SK-N-SH treated with all-trans-retinoic acid at 6 μM for 48 hours (cell line): ENCODE measurements around the gene TET3.

Experiments
- ATAC-seq: fragments of 200-7000 bp; cut with Tn5 transposase; 3 replicates; pipeline ENCODE4 v1.9.1; 2020; ENCODE audit warnings: mild to moderate bottlenecking, moderate library complexity
- ARNTL ChIP-seq: fragments of 450-650 bp; formaldehyde crosslinking; IDR thresholded peaks from 2 replicates; pipeline ENCODE4 v1.5.0; 2020; ENCODE audit warnings: low read depth, mild to moderate bottlenecking, moderate library complexity, borderline replicate concordance
- BACH2 ChIP-seq: fragments of 250-450 bp; sonication (Bioruptor Pico); IDR thresholded peaks from 2 replicates; pipeline ENCODE4 v1.9.0; 2021; ENCODE audit warnings: mild to moderate bottlenecking, borderline replicate concordance
- CREB5 ChIP-seq: fragments of 250-450 bp; sonication (Bioruptor Pico); IDR thresholded peaks from 2 replicates; pipeline ENCODE4 v1.5.1; 2020; ENCODE audit warnings: low read depth, mild to moderate bottlenecking, moderate library complexity
- CSDC2 ChIP-seq: fragments of 250-450 bp; sonication (Bioruptor Pico); IDR thresholded peaks from 2 replicates; pipeline ENCODE4 v1.5.0; 2020; ENCODE audit warnings: mild to moderate bottlenecking, moderate library complexity
- CSRNP3 ChIP-seq: fragments of 250-450 bp; sonication (Bioruptor Pico); IDR thresholded peaks from 2 replicates; pipeline ENCODE4 v1.5.1; 2021; ENCODE audit warnings: mild to moderate bottlenecking, moderate library complexity
- GLIS3 ChIP-seq: fragments of 250-450 bp; sonication (Bioruptor Pico); IDR thresholded peaks from 2 replicates; pipeline ENCODE4 v1.5.0; 2020; ENCODE audit warnings: mild to moderate bottlenecking, moderate library complexity
- ISL1 ChIP-seq: fragments of 250-450 bp; sonication (Bioruptor Pico); IDR thresholded peaks from 2 replicates; pipeline ENCODE4 v2.1.2; 2022; ENCODE audit warnings: mild to moderate bottlenecking, moderate library complexity
- OSR1 ChIP-seq: fragments of 250-450 bp; sonication (Bioruptor Pico); IDR thresholded peaks from 2 replicates; pipeline ENCODE4 v1.8.0; 2022; ENCODE audit warnings: moderate library complexity, mild to moderate bottlenecking, inconsistent platforms
- PATZ1 ChIP-seq: fragments of 250-450 bp; sonication (Bioruptor Pico); IDR thresholded peaks from 2 replicates; pipeline ENCODE4 v1.8.0; 2020; ENCODE audit warnings: mild to moderate bottlenecking, moderate library complexity, borderline replicate concordance
- POU6F1 ChIP-seq: fragments of 250-450 bp; sonication (Bioruptor Pico); IDR thresholded peaks from 2 replicates; pipeline ENCODE4 v1.8.0; 2021; ENCODE audit warnings: low read depth, mild to moderate bottlenecking, moderate library complexity, borderline replicate concordance
- PPARA ChIP-seq: fragments of 250-450 bp; sonication (Bioruptor Pico); IDR thresholded peaks from 2 replicates; pipeline ENCODE4 v1.5.0; 2020; ENCODE audit warnings: mild to moderate bottlenecking, borderline replicate concordance
- RARB ChIP-seq: fragments of 250-450 bp; sonication (Bioruptor Pico); IDR thresholded peaks from 2 replicates; pipeline ENCODE4 v1.8.0; 2021; ENCODE audit warnings: mild to moderate bottlenecking, moderate library complexity
- SNAI2 ChIP-seq: fragments of 250-450 bp; sonication (Bioruptor Pico); IDR thresholded peaks from 2 replicates; pipeline ENCODE4 v1.5.0; 2020; ENCODE audit warnings: mild to moderate bottlenecking, moderate library complexity
- TCF4 ChIP-seq: fragments of 250-450 bp; sonication (Bioruptor Pico); IDR thresholded peaks from 2 replicates; pipeline ENCODE4 v1.8.0; 2021; ENCODE audit warnings: mild to moderate bottlenecking, moderate library complexity, borderline replicate concordance
- TSHZ2 ChIP-seq: fragments of 250-450 bp; sonication (Bioruptor Pico); IDR thresholded peaks from 2 replicates; pipeline ENCODE4 v1.5.0; 2020; ENCODE audit warnings: mild to moderate bottlenecking, moderate library complexity
- ZC3H10 ChIP-seq: fragments of 250-450 bp; sonication (Bioruptor Pico); IDR thresholded peaks from 2 replicates; pipeline ENCODE4 v1.5.1; 2021; ENCODE audit warnings: mild to moderate bottlenecking, moderate library complexity
- ZFP3 ChIP-seq: fragments of 250-450 bp; sonication (Bioruptor Pico); IDR thresholded peaks from 2 replicates; pipeline ENCODE4 v1.5.0; 2020; ENCODE audit warnings: mild to moderate bottlenecking, moderate library complexity
- ZFP30 ChIP-seq: fragments of 450-650 bp; formaldehyde crosslinking; IDR thresholded peaks from 2 replicates; pipeline ENCODE4 v1.5.0; 2022; ENCODE audit warnings: mild to moderate bottlenecking, moderate library complexity
- ZNF565 ChIP-seq: fragments of 450-650 bp; formaldehyde crosslinking; conservative IDR thresholded peaks from 2 replicates; pipeline ENCODE4 v1.5.0; 2020; ENCODE audit warnings: low read depth, mild to moderate bottlenecking, moderate library complexity
- ZNF70 ChIP-seq: fragments of 450-650 bp; formaldehyde crosslinking; IDR thresholded peaks from 2 replicates; pipeline ENCODE4 v1.5.0; 2020; ENCODE audit warnings: mild to moderate bottlenecking, moderate library complexity
- ZNF8 ChIP-seq: fragments of 450-650 bp; formaldehyde crosslinking; IDR thresholded peaks from 2 replicates; pipeline ENCODE4 v1.5.0; 2020; ENCODE audit warnings: mild to moderate bottlenecking, moderate library complexity

TET3 gene

GRCh38 chr2:73977466-73977865 lies 7.2 kb upstream of the TET3 start:
- no peak for ATAC-seq
- TF ChIP-seq ZNF70 (CRISPR knock-in tag) (no peak), CREB5 (CRISPR knock-in tag) (no peak), CSRNP3 (CRISPR knock-in tag) (no peak), ZFP30 (CRISPR knock-in tag) (no peak), SNAI2 (no peak), ISL1 (CRISPR knock-in tag) (no peak), GLIS3 (CRISPR knock-in tag) (no peak), BACH2 (no peak), PATZ1 (CRISPR knock-in tag) (no peak), TCF4 (CRISPR knock-in tag) (no peak), TSHZ2 (CRISPR knock-in tag) (no peak), ARNTL (CRISPR knock-in tag) (no peak), POU6F1 (CRISPR knock-in tag) (no peak), ZNF8 (CRISPR knock-in tag) (no peak), ZFP3 (CRISPR knock-in tag) (no peak), PPARA (no peak), CSDC2 (no peak), ZNF565 (no peak), OSR1 (CRISPR knock-in tag) (no peak)

GRCh38 chr2:73979021-73979420 lies 5.7 kb upstream of the TET3 start:
- TF ChIP-seq TCF4 (CRISPR knock-in tag), result no peak
- no peak for TF ChIP-seq CSDC2
- TF ChIP-seq OSR1 (CRISPR knock-in tag), result no peak
- TF ChIP-seq CSRNP3 (CRISPR knock-in tag), result no peak
- no peak for TF ChIP-seq ZC3H10 (CRISPR knock-in tag)
- no peak for TF ChIP-seq ZNF8 (CRISPR knock-in tag)
- no peak for TF ChIP-seq RARB (CRISPR knock-in tag)
- no peak for TF ChIP-seq GLIS3 (CRISPR knock-in tag)
- TF ChIP-seq PPARA, result no peak
- TF ChIP-seq ZFP30 (CRISPR knock-in tag), result no peak
- no peak for TF ChIP-seq POU6F1 (CRISPR knock-in tag)
- ATAC-seq, result no peak
